Right ventricle myocardium superior (tissue), 1 donor: ENCODE measurements around the gene LEP. TPM values are rescaled to one million over a fixed set of nuclear protein-coding genes. Genes with fewer than 3 reads are reported as not detected.
A peak's percentile ranks its signal among the peaks of the same experiment; 100 is the strongest.

Source experiments
- ATAC-seq: fragments of 200-7000 bp; cut with Tn5 transposase; one replicate; pipeline ENCODE4 v1.9.1; 2020; ENCODE audit warnings: mild to moderate bottlenecking; ENCODE audit not compliant: poor library complexity
- DNase-seq: peaks from one replicate; pipeline ENCODE4 v3.0.0-alpha.2; 2020
- intact Hi-C: fragments of 100-400 bp; cut with DNase I; formaldehyde crosslinking; loops from one replicate; pipeline ENCODE4 v1.11.2; 2022
- long read RNA-seq: library from polyadenylated mRNA; unstranded; transcript quantifications from one replicate; pipeline ENCODE4 v2.0.0, GENCODE V29; 2021
- total RNA-seq: library from RNA; stranded (reverse); fragmentation: NEBNext Ultra II Directional; extraction: Animal tissue kit (Norgen Biotek cat#: 25700); gene quantifications from one replicate; pipeline ENCODE4 v1.2.1, GENCODE V29; 2021
- donor health status: DM: no; HTN: yes; CAD: no; lungs with severe emphysema.

Gene LEP
- total RNA-seq: 0.86 TPM
- long read RNA-seq: 0 reads

DNA sequence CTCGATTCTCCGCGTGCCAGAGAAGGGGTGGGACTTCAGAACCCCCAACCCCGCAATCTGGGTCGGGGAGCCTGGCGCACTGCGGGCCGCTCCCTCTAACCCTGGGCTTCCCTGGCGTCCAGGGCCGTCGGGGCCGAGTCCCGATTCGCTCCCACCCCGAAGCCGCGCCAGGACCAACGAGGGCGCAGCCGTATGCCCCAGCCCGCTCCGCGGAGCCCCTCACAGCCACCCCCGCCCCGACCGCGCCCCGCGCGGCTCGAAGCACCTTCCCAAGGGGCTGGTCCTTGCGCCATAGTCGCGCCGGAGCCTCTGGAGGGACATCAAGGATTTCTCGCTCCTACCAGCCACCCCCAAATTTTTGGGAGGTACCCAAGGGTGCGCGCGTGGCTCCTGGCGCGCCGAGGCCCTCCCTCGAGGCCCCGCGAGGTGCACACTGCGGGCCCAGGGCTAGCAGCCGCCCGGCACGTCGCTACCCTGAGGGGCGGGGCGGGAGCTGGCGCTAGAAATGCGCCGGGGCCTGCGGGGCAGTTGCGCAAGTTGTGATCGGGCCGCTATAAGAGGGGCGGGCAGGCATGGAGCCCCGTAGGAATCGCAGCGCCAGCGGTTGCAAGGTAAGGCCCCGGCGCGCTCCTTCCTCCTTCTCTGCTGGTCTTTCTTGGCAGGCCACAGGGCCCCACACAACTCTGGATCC is at the start of gene LEP:
TSS of gene LEP (plus strand) at position 583 of the 691 bp plus-strand sequence. CDS start 10,741 bp downstream, outside the sequence.
- intact Hi-C loops: no loop called here
- ATAC-seq (no peak), DNase-seq (no peak)

DNA sequence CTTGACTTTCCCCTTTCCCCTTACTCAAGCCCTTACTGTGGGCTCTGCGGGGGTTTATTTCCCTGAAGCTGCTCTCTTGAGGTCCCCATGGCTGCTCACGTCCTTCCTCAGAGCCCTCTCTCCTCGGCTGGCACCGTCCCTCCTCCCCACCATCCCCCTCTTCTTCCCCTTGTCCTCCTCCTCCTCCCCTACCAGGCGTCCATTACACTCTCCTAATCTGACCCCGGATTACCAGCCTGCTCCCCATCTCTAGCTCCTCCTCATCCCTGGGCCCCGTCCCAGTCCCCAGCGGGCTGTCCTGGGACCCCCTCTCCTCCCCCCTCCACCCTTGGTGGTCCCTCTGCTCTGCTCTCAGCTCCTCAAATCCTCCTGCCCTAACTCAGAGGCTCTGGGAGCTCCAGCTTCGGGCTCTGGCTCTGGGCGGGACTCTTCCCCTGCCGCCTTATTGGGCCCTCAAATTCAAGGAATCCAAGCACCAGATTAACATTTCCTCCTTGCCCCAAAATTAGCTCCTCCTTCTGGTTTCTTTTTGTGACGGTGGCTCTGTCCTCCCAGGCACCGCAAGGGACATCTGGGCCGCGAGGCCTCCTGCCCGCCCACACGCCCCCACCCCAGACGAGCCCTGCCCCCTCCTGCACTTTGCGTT is 48.5 kb upstream of the LEP start:
- intact Hi-C loops: no loop called here
- no peak for DNase-seq
- no peak for ATAC-seq

DNA sequence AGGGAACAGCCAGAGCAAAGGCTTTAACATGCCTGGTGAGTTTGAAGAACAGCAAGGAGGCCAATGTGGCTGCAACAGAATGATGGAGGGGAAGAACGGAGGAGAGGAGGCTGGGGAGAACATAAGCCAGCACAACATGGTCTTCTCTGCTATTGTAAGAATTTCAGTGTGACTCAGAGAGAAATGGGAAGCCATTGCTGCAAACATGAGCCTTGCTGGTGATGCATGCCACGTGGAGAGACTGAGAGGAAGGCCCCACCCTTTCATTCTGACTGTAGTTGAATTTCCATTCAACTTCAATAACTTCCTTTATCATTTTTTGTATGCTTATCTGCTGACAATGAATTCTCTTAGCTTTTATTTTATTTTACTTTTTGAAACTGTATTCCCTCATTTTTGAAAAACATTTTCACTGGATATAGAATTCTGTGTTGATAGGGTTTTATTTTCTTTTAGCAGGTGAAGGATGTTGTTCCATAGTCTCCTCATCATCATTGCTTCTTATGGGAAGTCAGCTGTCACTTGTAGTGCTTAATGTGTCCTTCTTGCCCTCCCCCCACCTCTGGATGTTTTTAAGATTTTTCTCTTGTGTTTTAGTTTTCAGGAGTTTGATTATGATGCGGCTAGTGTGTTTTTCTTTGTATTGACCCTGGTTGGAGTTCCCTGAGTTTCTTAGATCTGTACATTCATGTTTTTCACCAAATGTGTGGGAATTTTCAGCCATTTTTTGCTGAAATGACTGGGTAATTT is 46.4 kb upstream of the LEP start:
- intact Hi-C loops: no loop called here

DNA sequence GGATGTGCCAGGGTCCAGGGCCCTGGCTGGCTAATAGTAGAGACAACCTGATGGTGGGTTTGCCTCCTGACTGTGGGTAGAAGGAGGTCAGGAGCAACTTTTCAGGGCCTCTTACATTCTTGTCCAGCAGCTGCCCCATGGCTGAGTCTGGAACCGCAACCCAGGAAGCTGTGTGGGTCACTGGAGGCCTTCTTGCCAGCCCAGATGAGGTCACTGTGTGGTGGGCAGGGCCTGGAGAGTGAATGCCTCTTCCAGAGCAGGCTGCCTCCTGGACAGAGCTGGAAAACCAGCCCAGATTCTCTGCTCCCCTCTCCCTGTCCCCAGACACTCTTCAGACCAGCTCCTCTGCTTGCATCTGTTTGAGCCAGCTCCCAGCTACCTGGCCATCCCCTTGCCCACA is 43.5 kb upstream of the LEP start:
- intact Hi-C loops: no loop called here
- ATAC-seq: no peak

More for the DNA sequence above, 46.4 kb upstream of the LEP start:
- no peak for ATAC-seq
- no peak for DNase-seq

DNA sequence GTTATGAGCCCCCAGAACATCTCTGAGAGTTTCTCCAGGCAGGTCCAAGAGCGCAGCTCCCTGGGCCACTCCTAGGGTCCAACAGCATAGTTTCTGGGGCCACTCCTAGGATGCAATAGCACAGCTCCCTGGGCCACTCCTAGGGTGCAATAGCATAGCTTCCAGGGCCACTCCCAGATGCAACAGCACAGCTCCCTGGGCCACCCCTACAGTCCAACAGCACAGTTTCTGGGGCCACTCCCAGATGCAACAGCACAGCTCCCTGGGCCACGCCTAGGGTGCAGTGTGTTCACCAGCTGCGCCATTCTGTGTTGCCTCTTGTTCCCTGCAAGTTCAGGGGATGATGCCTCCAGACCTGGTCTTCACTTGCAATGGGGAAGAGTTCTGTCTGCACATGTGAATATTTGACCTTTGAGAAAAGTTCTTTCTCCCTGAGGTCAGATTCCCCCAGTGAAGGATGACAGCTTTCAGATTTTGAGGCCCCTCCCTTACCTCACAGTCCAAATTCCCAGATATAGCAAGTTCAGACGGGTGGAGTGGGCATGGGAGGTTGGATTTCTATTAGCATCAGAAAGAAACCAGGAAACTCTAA is 43.0 kb upstream of the LEP start:
- intact Hi-C loops: no loop called here

More for the DNA sequence above, 43.5 kb upstream of the LEP start:
- no peak for DNase-seq

DNA sequence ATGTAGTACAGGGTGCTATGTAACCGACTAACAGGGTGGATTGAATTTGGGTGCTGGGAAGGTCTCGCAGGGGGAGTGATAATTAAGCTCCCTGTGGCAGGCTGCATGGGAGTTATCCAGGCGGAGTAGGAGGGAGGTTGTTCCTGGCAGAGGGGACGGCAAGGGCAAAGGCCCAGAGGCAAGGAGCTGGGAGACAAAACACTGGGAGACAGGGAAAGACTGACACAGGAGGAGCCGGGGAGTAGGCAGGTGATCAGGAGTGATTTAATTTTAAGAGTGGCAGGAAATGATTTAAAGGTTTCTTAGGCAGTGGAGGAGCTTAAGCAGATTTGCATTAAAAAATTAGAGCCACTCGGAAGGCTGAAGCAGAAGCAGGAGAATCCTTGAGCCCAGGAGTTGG is 40.7 kb upstream of the LEP start:
- DNase-seq (no peak), ATAC-seq (no peak)
- intact Hi-C loops: no loop called here

More for the DNA sequence above, 43.0 kb upstream of the LEP start:
- DNase-seq: no peak
- no peak for ATAC-seq

DNA sequence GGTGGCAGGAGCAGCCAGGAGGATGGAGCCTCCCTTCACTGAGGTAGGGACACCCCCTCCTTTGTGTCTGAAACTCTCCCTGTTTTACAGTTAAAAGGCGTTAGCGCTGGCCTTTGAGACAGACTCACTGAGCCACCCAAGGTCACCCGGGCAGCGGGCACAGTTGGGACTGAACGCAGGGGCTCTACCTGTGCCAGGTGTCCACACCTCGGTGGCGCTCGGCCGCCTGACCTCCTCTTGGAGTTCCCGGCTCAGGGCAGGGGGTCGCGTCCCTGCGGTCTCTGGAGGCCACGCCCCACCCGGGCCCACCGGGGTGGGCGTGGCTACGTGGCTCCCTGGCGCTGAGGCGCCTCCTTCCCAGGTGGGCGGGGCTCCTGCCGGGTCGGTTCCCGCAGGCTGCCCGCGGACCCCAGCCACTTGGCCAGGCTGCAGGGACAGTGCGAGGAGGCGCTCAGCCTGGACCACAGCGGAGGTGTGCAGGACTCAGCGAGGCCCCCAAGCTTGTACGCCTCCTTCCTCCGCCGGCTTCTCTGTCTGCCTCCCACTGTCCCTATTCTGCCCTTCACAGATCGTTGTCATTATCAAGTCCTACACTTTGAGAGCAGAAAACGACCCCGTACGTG is 39.9 kb upstream of the LEP start:
- ATAC-seq (no peak), DNase-seq (no peak)
- intact Hi-C loops: no loop called here

DNA sequence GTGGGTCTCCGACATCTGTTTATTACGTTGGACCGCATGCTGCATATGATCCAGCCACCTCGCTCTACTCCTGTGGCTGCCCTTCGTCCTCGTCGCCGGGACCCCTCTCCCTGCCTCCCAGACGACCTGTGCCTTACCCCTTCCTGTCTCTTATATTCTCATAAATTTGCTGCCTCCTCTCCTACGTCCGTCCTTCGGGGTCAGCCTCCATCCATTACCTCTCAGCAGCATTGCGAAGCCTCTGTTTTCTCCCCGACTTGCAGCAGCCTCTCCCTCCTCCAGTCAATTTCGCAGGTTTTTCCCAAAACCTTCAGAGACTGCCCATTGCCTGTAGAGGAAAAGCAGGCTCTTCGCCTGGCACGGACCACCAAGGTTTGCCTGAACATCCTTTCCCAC is 39.4 kb upstream of the LEP start:
- intact Hi-C loops: no loop called here
- ATAC-seq (no peak), DNase-seq (no peak)

DNA sequence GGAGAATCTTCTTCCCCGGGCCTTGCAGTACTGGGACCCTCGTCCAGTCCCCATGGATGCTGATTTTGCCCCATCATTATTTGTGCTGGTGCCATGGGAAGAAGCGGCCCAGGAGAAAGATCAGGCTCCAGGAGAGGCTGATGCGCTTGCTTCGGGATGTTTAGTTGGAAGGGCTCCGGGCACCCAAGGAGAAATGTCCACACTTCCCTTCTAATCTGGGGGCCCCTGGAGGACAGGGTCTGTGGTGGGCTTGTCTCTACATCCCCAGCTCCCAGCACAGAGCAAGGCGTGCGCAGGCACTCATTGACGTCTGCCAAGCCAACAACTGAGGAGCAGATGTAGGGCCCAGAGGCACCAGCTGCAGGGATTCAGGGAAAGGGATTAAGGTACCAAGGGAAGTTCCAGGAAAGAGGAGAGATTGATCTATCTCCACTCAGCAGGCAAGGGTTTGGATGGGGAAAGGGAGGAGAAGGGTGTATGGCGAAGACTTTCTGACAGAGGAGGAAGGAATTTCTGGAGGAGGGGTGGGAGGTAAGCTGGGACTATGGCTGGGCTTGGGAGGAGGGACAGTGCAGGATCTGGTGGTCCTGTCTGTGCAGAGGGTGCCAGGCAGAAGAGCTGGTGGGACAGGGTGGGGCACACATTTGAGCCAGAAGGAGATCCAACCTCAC is 38.7 kb upstream of the LEP start:
- DNase-seq: no peak
- intact Hi-C loops: no loop called here
- ATAC-seq: no peak

DNA sequence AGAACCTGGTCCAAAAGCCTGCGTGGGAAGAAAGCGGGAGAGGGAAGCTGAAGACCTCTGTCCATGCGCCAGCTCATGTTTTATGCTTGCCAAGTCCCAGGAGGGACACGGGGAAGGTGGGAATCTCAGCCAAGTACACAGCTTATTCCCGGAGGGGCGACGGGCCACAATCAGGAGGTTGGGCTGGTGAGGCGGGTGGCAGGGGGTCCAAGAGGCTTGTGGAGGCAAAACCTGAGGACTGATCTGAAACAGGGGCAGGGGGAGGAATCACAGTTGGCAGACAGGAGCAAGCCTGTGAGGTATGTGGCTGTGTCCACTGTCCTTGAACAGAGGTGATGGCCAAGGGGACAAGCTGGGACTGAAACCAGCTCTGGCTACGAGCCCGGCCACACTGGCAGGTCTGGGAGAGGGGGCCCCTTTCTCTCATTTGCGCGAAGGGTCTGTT is 38.0 kb upstream of the LEP start:
- intact Hi-C loops: no loop called here
- DNase-seq (no peak), ATAC-seq (peak; percentile 79)

DNA sequence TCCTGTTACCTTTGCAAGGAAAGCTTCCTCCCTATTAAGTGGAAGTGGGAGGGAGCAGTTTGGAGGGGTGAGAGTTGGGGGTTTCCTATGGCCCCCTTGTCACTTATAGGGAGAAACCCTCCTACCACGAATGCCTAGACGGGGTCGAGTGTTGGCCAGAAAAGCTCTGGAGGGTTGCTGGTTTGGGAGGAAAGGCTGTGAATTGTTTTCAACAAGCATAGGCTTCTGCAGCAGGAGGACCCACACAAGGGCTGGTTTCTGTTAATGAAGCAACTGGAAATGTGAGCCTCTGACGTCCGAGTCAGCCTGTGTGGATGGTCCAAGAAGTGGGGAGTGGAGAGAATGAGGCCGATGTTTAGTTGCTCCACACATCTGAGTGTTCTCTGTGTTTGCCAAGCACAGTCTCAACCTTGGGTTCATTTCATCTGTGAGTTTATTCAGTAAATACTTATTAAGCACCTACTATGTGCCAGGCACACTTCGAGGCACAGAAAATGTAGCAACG is 37.3 kb upstream of the LEP start:
- intact Hi-C loops: no loop called here
- ATAC-seq (no peak), DNase-seq (no peak)

DNA sequence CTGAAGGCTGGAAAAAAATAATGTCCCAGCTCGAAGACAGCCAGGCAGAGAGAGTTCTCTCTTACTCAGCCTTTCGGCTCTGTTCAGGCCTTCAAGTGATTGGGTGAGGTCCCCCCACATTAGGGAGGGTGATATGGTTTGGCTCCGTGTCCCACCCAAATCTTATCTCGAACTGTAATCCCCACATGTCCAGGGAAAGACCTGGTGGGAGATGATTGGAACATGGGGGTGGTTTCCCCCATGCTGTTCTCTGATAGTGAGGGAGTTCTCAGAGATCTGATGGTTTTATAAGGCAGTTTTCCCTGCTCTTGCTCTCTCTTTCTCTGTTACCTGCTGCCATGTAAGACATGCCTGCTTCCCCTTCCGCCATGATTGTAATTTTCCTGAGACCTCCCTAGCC is 36.6 kb upstream of the LEP start:
- DNase-seq: no peak
- intact Hi-C loops: no loop called here
- ATAC-seq: no peak

DNA sequence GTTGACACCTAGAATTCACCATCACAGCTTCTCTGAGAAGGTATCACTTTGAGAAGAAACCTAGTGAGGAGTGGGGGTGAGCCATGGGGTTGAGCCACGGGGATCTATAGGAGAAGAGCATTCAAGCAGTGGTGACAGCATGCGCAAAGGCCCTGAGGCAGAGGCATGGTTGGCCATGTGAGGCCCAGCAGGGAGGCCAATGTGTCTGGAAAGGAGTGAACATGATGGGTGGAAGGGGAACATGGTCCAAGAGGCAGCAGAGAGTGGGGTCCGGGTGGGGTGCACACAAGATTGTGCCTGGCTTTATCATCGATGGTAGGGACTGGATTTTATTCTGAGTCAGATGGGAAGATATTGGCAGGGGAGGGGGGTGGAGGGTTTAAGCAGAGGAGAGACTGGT is 36.0 kb upstream of the LEP start:
- intact Hi-C loops: loop anchor here (5.0 kb wide), 1 partner anchor 68 kb away; no protein-coding TSS in a partner anchor
- DNase-seq (no peak), ATAC-seq (no peak)

DNA sequence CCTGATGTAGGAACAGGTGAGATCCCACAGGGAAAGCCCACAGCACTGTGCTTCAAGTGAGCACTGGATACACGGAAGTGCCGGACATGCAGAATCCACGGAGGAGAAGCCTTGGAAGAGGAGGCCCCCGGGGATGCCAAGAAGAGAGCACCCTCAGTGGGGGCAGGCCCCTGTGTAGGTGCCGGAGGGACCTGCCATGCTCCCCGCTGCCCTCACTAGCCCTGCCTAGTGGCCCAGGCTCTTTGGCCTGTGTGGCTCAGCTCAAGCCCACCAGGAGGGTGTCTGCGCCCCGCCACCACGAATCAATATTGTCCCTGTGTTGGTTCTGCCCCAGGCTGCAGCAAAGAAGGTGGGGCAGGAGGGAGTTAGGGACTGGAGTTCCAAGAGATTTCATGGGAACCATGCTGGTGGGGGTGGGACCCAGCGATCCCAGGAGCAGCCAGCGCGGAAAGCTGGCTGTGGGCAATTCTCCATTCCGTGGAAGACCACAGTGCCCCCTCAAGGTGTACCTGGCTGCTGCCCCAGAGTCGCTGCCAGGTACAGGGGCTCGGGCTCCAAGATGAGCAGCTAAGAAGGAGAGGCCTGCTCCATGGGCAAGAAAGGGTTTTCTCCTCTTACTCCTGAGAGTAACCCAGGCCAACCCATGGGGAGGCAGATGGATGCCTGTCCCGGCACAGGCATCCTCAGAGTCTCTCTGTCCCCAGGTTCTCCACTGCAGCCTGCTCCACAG is 34.9 kb upstream of the LEP start:
- DNase-seq: no peak
- intact Hi-C loops: loop anchor here (5.0 kb wide), 1 partner anchor 69 kb away; no protein-coding TSS in a partner anchor
- ATAC-seq: no peak

DNA sequence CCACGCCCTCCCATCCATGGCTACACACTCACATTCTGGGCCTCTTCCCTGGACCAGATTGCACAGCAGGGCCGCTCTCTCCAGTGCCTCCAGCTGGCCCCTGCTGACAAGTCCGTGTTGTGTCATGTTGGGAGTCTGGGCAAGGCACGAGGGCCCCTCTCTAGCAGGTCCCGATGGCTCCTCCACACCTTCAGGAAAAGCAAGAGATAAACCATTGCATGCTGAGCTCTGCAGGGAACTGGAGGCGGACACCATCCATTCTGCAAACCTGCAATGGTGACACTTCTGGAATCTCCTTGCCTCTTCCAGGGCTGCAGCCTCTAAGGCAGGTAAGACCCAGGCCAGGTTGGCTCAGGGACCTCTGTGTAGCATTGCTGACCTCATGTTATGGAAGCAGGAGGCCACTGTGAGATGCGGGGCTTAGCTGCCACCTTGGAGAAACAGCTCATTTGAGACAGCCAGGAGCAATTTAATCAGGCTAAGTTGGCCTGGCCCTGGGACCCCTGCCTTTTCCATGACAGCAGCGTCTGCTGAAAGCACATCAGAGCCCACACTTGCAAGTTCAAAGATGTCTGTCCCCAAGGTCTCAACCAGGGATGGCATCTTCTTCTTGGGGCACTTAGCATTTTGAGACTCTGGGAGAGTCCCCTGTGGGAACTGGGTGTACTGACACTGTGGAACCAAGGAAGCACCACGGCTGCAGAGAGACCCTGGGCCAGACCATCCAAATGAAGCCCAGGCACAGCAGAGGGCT is 34.2 kb upstream of the LEP start:
- intact Hi-C loops: loop anchor here (5.0 kb wide), 1 partner anchor 70 kb away; no protein-coding TSS in a partner anchor
- DNase-seq (no peak), ATAC-seq (no peak)

DNA sequence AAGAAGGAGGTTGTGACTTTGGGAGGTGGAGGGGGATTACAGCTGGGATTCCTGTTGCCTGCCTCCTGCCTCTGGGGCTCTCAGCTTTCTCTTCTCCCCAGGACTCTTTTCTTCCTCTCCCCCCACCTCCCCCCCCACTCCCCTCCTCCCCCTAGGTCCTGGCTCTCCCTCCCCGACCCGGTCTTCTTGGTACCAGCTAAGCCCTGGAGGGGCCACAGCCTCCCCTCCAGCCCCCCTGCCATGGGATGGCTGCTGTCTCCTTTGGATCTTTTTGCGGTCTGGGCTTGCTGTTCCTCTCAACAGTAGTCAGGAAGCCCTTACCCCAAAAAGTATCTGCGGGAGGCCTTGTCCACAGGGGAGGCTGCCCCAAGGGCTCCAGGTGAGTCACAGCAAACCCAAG is 33.5 kb upstream of the LEP start:
- DNase-seq (no peak), ATAC-seq (no peak)
- intact Hi-C loops: loop anchor here (2.0 to 5.0 kb wide), 2 partner anchors 70 to 499 kb away; no protein-coding TSS in a partner anchor
